GM12874 (cell line): ENCODE measurements around the gene GABRD.

Experiments
- TF ChIP-seq, protein P1 (sequence below): IDR thresholded peaks from 2 replicates; pipeline ENCODE4 v1.5.1; 2011; ENCODE audit warnings: low read depth, mild to moderate bottlenecking, control low read depth, low read length, moderate library complexity; ENCODE audit not compliant: insufficient read depth

The GABRD gene

DNA sequence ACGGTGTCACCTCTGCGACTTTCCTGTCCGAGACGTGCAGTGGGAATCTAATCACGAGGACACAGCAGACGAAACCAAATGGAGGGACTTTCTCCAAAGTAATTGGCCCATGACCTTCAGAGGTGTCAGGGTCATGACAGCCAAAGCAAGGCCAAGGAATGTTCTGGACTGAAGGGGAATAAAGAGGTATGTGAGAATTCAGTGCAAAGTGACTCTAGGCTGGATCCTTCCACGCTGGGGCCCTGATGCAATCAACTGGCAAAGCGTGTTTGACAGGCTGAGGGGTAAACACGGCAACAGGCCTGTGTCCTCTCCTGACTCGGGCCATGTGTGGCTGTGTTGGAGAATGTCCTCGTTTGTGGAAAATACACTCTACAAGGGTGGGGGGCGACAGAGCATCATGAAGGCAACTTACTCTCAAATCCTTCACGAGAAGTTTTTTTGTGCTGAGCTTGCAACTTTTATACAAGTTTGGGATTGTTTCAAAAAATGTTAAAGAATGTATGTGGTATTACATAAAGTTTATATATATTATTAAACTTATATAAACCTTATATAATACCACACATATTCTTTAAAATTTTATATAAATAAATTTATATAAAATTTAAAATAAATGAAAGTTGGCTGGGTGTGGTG, 17.3 kb upstream of the GABRD start:
- TF ChIP-seq, protein P1, sequence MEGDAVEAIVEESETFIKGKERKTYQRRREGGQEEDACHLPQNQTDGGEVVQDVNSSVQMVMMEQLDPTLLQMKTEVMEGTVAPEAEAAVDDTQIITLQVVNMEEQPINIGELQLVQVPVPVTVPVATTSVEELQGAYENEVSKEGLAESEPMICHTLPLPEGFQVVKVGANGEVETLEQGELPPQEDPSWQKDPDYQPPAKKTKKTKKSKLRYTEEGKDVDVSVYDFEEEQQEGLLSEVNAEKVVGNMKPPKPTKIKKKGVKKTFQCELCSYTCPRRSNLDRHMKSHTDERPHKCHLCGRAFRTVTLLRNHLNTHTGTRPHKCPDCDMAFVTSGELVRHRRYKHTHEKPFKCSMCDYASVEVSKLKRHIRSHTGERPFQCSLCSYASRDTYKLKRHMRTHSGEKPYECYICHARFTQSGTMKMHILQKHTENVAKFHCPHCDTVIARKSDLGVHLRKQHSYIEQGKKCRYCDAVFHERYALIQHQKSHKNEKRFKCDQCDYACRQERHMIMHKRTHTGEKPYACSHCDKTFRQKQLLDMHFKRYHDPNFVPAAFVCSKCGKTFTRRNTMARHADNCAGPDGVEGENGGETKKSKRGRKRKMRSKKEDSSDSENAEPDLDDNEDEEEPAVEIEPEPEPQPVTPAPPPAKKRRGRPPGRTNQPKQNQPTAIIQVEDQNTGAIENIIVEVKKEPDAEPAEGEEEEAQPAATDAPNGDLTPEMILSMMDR, result no peak

DNA sequence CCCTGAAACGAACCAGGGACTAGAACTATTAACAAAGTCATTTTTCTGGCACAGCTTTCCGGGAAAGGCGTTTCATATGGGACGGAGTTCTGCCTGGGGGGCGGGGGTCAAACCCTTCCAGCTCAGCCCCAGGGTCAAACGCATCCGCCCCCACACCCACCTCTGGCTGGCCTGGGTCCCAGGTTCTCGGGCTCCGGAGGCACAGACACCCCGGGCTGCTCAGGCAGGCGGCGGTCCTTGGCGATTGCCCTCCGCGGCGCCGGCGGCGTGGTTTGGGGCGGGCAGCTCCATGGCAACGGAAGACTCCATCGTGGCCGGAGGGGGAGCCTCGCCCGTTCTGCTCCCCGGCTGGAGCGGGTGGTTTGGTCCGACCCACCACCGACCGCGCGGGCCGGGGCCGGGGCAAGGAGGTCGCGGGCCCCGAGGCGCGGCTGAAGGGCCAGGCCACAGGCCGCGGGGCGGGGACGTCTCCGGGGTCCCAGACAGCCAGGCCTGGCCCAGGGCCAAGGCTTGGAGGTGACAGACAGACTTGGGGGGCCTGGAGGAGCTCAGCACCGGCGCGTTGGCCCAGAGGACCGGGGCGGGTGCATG, 15.5 kb upstream of the GABRD start, which contains the start of gene CFAP74:
Gene CFAP74, minus strand, starts transcription at position 246 of the 591 bp plus-strand sequence. CDS start 12,830 bp downstream, outside the sequence.
- TF ChIP-seq, protein P1, result no peak

DNA sequence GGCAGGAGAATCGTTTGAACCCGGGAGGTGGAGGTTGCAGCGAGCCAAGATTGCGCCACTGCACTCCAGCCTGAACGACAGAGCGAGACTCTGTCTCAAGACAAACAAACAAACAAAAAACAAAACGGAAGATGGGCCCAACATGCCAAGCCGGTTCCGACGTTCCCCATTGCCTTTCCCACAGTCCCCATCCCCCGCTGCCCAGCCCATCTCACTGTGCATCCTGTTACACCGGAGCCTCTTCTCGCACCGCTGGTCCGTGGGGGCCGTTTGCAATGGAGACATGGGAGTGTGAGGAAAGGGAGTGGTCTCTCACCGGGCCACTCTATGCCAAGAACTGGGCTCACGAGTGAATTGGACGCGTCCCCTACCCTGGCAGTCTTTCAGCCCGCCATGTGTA, 14.3 kb upstream of the GABRD start:
- TF ChIP-seq, protein P1, result no peak

DNA sequence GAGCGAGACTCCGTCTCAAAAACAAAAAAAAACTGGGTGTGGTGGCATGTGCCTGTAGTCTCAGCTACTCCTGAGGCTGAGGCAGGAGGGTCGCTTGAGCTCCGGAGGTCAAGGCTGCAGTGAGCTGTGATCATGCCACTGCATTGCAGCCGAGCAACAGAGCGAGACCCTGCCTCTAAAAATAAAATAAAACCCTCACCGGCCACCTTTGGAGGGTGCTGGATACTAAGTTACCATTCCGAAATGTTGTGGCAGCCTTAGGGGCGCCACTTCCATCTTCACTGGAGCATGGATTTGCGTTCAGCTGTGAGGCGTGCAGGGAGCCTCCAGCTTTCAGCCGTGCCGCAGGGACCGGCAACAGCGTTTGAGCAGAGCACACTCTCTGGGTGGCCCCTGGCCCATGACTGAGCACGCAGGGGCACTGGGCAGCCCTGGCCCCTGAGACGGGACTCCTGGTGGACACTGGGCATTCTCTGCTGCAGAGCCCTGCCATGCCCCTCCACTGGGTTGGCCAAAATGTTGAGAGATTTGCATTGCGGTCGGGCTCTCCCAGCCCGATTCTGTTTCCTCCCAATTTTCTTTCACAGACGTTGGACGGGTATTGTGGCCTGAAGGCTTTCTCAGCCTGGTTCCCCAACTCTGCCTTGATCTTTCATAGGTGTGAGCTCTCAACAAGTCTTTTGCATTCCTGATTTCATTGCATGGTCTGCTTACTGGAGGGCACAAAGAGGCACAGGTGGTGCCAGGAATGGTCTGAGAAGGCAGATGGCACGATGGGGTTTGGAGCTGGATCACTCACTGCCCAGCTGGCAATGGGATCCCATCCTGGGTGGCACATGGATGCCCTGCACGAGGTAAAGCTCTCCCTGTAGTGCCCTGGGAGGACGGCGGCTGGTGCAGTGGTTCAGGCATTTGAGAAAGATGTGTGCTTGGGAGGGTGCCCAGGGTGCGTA, 9.8 kb upstream of the GABRD start:
- TF ChIP-seq, protein P1, result no peak

DNA sequence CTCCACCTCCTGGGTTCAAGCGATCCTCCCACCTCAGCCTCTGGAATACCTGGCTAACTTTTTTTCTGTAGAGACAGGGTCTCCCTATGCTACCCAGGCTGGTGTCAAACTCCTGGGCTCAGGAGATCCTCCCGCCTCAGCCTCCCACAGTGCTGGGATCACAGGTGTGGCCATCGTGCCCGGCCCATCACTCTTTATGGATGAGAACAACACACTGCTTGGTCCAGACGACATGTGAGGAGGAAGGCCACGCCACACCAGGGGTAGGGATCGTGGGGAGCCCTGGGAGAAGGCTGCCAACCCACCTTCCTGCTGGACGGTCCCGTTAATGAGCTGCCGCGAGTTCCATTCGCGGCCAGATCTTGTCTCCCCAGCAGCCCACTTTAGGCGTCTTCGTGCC, 5.0 kb upstream of the GABRD start:
- TF ChIP-seq, protein P1, result no peak

DNA sequence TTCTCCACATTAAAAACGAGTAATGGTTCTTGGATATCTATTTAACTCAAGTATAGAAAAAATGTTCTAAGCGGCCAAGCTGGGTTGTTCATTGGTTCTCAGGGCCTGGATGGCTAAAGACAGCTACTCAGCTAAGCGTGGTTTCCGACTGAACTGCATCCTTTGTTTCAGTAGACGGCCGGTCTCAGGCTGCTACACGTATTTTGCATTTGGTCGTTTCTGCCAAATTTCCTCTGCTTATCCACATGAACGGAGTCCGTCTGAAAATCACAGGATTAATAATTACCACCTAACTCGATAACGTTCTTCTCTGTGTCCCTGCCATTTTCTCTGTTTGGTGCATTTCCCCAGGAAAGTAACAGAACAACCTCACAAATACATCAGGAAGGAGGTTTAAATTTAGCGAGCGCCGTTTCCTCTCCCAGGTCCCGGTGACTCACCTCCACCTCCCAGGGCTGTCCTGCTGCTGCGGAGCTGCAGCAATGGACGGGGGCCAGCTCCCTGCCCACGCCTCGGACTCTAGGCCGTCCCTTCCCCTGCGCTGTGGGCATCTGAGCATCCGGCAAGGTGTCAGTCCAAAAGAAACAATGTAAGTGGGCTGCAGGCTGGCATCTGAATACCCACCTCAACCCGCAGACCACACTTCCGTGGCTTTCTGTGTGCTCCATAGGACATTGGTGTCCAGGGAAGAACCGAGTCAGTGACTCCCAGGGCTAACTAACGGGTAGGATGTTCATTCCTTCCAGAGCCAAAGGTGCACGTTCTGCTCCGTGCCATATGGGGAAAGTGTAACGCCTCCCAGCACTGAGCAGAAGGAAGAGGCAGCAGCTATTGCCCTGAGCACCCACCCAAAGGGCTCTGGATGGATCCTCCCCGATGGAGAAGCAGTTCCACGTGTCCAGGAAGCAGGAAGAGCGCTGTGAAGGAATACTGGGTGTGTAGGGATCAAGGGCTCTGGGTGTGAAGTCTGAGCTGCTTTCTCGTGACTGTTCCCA, 4.1 kb upstream of the GABRD start:
- TF ChIP-seq, protein P1, result no peak
